ENCODE data around the gene TSPOAP1. TPM values are rescaled to one million over a fixed set of nuclear protein-coding genes. Genes with fewer than 3 reads are reported as not detected.
A peak's percentile ranks its signal among the peaks of the same experiment; 100 is the strongest.

The TSPOAP1 gene
- total and polyA plus RNA-seq, 2 of the 13 experiments (the other 11 are each of a cell fraction or from before 2014, with no cell fraction given), result not detected

DNA sequence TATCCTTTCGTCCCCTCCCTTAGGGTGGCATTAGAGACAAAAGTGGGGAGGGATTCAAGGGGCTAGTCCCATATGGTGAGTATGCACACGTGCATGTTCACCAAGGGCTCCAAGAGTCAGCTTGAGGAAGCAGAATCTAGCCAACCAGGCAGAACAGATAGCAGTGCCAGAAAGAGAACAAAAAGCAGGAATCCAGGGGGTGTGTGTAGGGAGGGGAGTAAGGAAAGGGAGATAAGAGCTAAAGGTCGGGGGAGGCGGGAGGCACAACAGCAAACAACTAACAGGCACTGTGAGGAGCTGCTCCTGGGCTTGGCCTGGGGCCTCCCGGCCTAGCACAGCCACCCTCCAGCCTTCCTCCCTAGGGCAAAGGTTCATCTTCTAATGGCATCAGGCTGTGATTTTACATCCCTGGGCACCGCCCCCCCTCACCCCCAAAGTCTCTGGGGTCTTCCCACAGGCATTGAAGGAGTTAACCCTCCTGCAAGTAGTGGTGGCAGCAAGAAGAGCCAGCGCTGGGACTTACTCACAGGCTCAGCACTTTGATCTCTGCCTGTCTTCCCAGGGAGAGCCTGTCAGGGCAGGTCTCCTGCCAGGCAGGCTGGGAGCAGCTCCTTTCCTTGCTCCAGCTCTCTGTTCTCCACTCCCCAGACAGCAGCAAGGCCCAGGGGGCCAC is 35.8 kb upstream of the TSPOAP1 start (continued):
- TF ChIP-seq, protein P1, sequence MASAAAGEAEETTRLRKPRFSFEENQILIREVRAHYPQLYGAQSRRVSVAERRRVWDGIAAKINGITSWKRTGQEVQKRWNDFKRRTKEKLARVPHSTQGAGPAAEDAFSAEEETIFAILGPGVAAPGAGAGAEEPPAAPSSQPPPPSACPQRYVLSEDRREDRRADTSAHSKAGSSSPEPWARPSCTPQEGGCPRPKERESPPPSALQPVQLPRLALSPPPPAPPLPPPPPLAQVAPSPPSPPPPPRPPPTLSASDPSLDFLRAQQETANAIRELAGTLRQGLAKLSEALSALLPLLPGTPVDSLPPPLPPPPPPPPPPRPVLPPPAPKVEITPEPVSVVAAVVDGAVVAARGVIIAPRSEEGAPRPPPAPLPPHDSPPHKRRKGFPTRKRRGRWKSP (CRISPR knock-in tag; IDR thresholded peaks at IDR 0.05), result peak; percentile 53; the same call in 1 of the 2 replicates
- TF ChIP-seq SRY (CRISPR knock-in tag; IDR thresholded peaks at IDR 0.05) (0 out of 2 replicates have a peak, but pooled peaks have one; percentile 73), ZNF674 (CRISPR knock-in tag; IDR thresholded peaks at IDR 0.05; ENCODE audit: low read depth) (peak; percentile 69; the same call in 1 of the 2 replicates), ZNF33B (CRISPR knock-in tag; IDR thresholded peaks at IDR 0.05) (0 out of 2 replicates have a peak, but pooled peaks have one; percentile 24), DNMT1 (CRISPR knock-in tag; IDR thresholded peaks at IDR 0.05) (no peak), MLLT10 (CRISPR knock-in tag; IDR thresholded peaks at IDR 0.05) (no peak), SAP130 (CRISPR knock-in tag; IDR thresholded peaks at IDR 0.05; ENCODE audit: low read depth) (peak; percentile 56), ZNF503 (CRISPR knock-in tag; IDR thresholded peaks at IDR 0.05) (0 out of 2 replicates have a peak, but pooled peaks have one; percentile 42), KLF16 (CRISPR knock-in tag; IDR thresholded peaks at IDR 0.05) (peak in 1 of 2 experiments; percentile 63; a peak in 1 of 4 replicates), IRF2 (CRISPR knock-in tag; IDR thresholded peaks at IDR 0.05) (peak; percentile 49; the same call in 1 of the 2 replicates), HIVEP1 (CRISPR knock-in tag; IDR thresholded peaks at IDR 0.05) (no peak), CEBPG (CRISPR knock-in tag; IDR thresholded peaks at IDR 0.05) (no peak), ZBTB26 (CRISPR knock-in tag; IDR thresholded peaks at IDR 0.05; ENCODE audit: borderline replicate concordance) (no peak), CEBPZ (IDR thresholded peaks at IDR 0.05; ENCODE audit: low read length) (no peak)
- TF ChIP-seq, protein P2, sequence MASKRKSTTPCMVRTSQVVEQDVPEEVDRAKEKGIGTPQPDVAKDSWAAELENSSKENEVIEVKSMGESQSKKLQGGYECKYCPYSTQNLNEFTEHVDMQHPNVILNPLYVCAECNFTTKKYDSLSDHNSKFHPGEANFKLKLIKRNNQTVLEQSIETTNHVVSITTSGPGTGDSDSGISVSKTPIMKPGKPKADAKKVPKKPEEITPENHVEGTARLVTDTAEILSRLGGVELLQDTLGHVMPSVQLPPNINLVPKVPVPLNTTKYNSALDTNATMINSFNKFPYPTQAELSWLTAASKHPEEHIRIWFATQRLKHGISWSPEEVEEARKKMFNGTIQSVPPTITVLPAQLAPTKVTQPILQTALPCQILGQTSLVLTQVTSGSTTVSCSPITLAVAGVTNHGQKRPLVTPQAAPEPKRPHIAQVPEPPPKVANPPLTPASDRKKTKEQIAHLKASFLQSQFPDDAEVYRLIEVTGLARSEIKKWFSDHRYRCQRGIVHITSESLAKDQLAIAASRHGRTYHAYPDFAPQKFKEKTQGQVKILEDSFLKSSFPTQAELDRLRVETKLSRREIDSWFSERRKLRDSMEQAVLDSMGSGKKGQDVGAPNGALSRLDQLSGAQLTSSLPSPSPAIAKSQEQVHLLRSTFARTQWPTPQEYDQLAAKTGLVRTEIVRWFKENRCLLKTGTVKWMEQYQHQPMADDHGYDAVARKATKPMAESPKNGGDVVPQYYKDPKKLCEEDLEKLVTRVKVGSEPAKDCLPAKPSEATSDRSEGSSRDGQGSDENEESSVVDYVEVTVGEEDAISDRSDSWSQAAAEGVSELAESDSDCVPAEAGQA (IDR thresholded peaks at IDR 0.05; ENCODE audit: low read depth), result 0 out of 2 replicates have a peak, but pooled peaks have one; percentile 13
- TF ChIP-seq, protein P2 (CRISPR knock-in tag; IDR thresholded peaks at IDR 0.05; ENCODE audit: borderline replicate concordance), result no peak

Measured in HepG2 (cell line).